K562 (cell line): Measurements from ENCODE around the gene FAM43B. TPM values are rescaled to one million over a fixed set of nuclear protein-coding genes. Genes with fewer than 3 reads are reported as not detected.

ENCODE experiments used
- ATAC-seq: fragments of 200-7000 bp; cut with Tn5 transposase; 3 replicates; pipeline ENCODE4 v1.9.1; 2020; ENCODE audit warnings: moderate library complexity
- BruUV-seq: library from RNA; stranded (reverse); fragments of 400-500 nt; replicated peaks from 2 replicates; lab custom pipeline; 2021; lab: Mats Ljungman, UMichigan
- CTCF ChIA-PET: fragments of 300-600 bp; formaldehyde crosslinking; extraction: SDS; loops from one replicate; lab custom pipeline; 2021; ENCODE audit warnings: low intra/inter-chr PET ratio; lab: Yijun Ruan, JAX
- POLR2A ChIA-PET: fragments of 300-600, 350-650 bp; sonication (Branson Sonifier 250); formaldehyde crosslinking; extraction: SDS; loops from one replicate; lab custom pipeline; 2021; ENCODE audit warnings: antibody characterized with exemption, inconsistent platforms; lab: Yijun Ruan, JAX
- DNase-seq, 4 experiments: peaks; one replicate each; pipeline versions ENCODE4 v3.0.0 to v3.0.0-alpha.2; 2011 to 2018; ENCODE audit warnings: low spot score in 3 of 4, mixed read lengths in 3 of 4; ENCODE audit errors: extremely low read depth in 1 of 4
- FAIRE-seq: peaks from 2 replicates; lab custom pipeline; 2011; peaks lifted over from hg19 to GRCh38; lab: Jason Lieb, UNC
- H2AFZ ChIP-seq: 2 replicates; pipeline ENCODE4 v1.6.0; 2011; ENCODE audit warnings: low read depth, low read length, control low read depth, inconsistent platforms
- H3K27ac ChIP-seq: fragments of 200-600 bp; 3 replicates; pipeline ENCODE4 v1.8.0; 2011; ENCODE audit warnings: low read depth, mild to moderate bottlenecking, control low read depth, inconsistent platforms, low read length, moderate library complexity, mixed read lengths; ENCODE audit errors: extremely low read depth
- H3K27me3 ChIP-seq, 2 experiments: fragments of 300-600 bp in 1 of 2; 2 replicates in 1 of 2; 3 replicates in 1 of 2; pipeline versions ENCODE4 v1.6.0 to v1.8.0; 2011; ENCODE audit warnings: inconsistent platforms in 2 of 2, low read length in 2 of 2, mild to moderate bottlenecking in 1 of 2, mixed read lengths in 1 of 2, moderate library complexity in 1 of 2; ENCODE audit not compliant: control insufficient read depth in 2 of 2, insufficient read depth in 2 of 2
- H3K36me3 ChIP-seq: fragments of 300-600 bp; 3 replicates; pipeline ENCODE4 v1.8.0; 2011; ENCODE audit warnings: mild to moderate bottlenecking, low read length, inconsistent platforms; ENCODE audit not compliant: control insufficient read depth, insufficient read depth
- H3K4me1 ChIP-seq, 2 experiments: fragments of 200-600 bp in 1 of 2; replicated peaks in 1 of 2; 2 replicates in 1 of 2; 3 replicates in 1 of 2; pipeline versions ENCODE4 v1.5.1 to v1.8.0; 2011; ENCODE audit warnings: inconsistent platforms in 2 of 2, low read length in 2 of 2, mild to moderate bottlenecking in 1 of 2, mixed read lengths in 1 of 2, moderate library complexity in 1 of 2; ENCODE audit not compliant: control insufficient read depth in 2 of 2, insufficient read depth in 2 of 2
- H3K4me2 ChIP-seq: 2 replicates; pipeline ENCODE4 v1.6.1; 2011; ENCODE audit warnings: low read length, control low read depth, inconsistent platforms, mixed read lengths; ENCODE audit not compliant: insufficient read depth
- H3K4me3 ChIP-seq: fragments of 200-600 bp; sonication (generic), shearing (Covaris generic); 2 replicates; pipeline ENCODE4 v1.5.1; 2016; ENCODE audit warnings: control low read depth, inconsistent platforms
- H3K79me2 ChIP-seq: fragments of 200-600 bp; 3 replicates; pipeline ENCODE4 v1.8.0; 2011; ENCODE audit warnings: low read length, inconsistent platforms; ENCODE audit not compliant: control insufficient read depth, insufficient read depth
- H3K9ac ChIP-seq, 2 experiments: 2 replicates each; pipeline versions ENCODE4 v1.6.0 to v1.6.1; 2011; ENCODE audit warnings: low read depth in 2 of 2, low read length in 2 of 2, control low read depth in 1 of 2, inconsistent platforms in 1 of 2, mild to moderate bottlenecking in 1 of 2, mixed read lengths in 1 of 2; ENCODE audit not compliant: insufficient read depth in 1 of 2
- H3K9me1 ChIP-seq: one replicate; pipeline ENCODE4 v1.6.0; 2011; ENCODE audit warnings: inconsistent platforms, mild to moderate bottlenecking, low read length, moderate library complexity; ENCODE audit not compliant: control insufficient read depth, insufficient read depth
- H3K9me3 ChIP-seq: replicated peaks from 2 replicates; pipeline ENCODE4 v1.5.1; 2011; ENCODE audit warnings: low read depth, low read length, inconsistent platforms; ENCODE audit not compliant: control insufficient read depth, insufficient read depth
- H4K20me1 ChIP-seq: replicated peaks from 2 replicates; pipeline ENCODE4 v1.6.1; 2011; ENCODE audit warnings: low read length, inconsistent platforms, mixed read lengths; ENCODE audit not compliant: control insufficient read depth, insufficient read depth
- CREBBP ChIP-seq: IDR thresholded peaks from one replicate; pipeline ENCODE4 v1.6.1; 2012; ENCODE audit warnings: low read depth, mild to moderate bottlenecking, control low read depth, inconsistent platforms, low read length
- DPF2 ChIP-seq: fragments of 450-650 bp; IDR thresholded peaks from 2 replicates; pipeline ENCODE4 v1.6.1; 2016
- ESRRA ChIP-seq: fragments of 450-650 bp; IDR thresholded peaks from 2 replicates; pipeline ENCODE4 v1.6.1; 2014; ENCODE audit warnings: low read depth, mild to moderate bottlenecking, moderate library complexity, borderline replicate concordance
- NFE2L1 ChIP-seq: fragments of 450-650 bp; IDR thresholded peaks from 2 replicates; pipeline ENCODE4 v1.6.1; 2016; ENCODE audit warnings: missing genetic modification characterization, low read depth, mild to moderate bottlenecking, missing compliant biosample characterization, moderate library complexity, borderline replicate concordance
- SMC3 ChIP-seq: conservative IDR thresholded peaks from 2 replicates; pipeline ENCODE4 v1.6.1; 2011; ENCODE audit warnings: low read depth, low read length, improper control_type of control experiment; ENCODE audit not compliant: insufficient read depth
- ZNF512 ChIP-seq: IDR thresholded peaks from 2 replicates; pipeline ENCODE4 v1.6.1; 2016; ENCODE audit warnings: missing genetic modification characterization, missing compliant biosample characterization
- ZNF57 ChIP-seq: fragments of 450-650 bp; formaldehyde crosslinking; IDR thresholded peaks from 2 replicates; pipeline ENCODE4 v1.4.0; 2020; ENCODE audit warnings: mild to moderate bottlenecking, moderate library complexity
- WGBS: fragments of 100-300 bp; shearing (Covaris generic); methylation state at CpG from one replicate; pipeline ENCODE4 v1.1.6; 2016; ENCODE audit warnings: low coverage, mixed read lengths; ENCODE audit not compliant: insufficient coverage; ENCODE audit errors: missing lambda C conversion rate; 5-methylcytosine and 5-hydroxymethylcytosine counted together
- in situ Hi-C: fragments of 300-500 bp; cut with MboI; formaldehyde crosslinking; loops from 4 replicates; pipeline ENCODE4 v1.15.0; 2018; ENCODE audit warnings: inconsistent platforms, mixed read lengths
- intact Hi-C: fragments of 100-400 bp; cut with micrococcal nuclease; formaldehyde crosslinking; loops from 2 replicates; pipeline ENCODE4 v1.14.2; 2022
- polyA plus RNA-seq, 8 experiments: library from polyadenylated mRNA; depleted of rRNA in 4 of 8; stranded (reverse) in 5 of 8; unstranded in 3 of 8; fragments of >200 nt; fragmentation: Nextera tagmentation in 2 of 8; fragmentation: Illumina TruSeq in 1 of 8; extraction: Ambion mirVana in 2 of 8; extraction: Trizol in 1 of 8; gene quantifications; 2 replicates each; pipeline versions ENCODE4 v1.2.1 to v1.2.3, GENCODE V29; 2011 to 2014; ENCODE audit warnings: inconsistent platforms in 1 of 8, missing spikeins in 1 of 8
- total RNA-seq, 7 experiments: library from RNA; depleted of rRNA in 6 of 7; stranded (reverse); fragments of >200 nt in 6 of 7; fragmentation: Illumina TruSeq in 2 of 7; extraction: Trizol in 2 of 7; gene quantifications; 2 replicates each; pipeline versions ENCODE4 v1.2.1 to v1.2.3, GENCODE V29; 2011 to 2021; ENCODE audit warnings: low replicate concordance in 1 of 7
- TF ChIP-seq, protein P1 (sequence below): fragments of 450-650 bp; IDR thresholded peaks from 2 replicates; pipeline ENCODE4 v1.6.1; 2016; ENCODE audit warnings: borderline replicate concordance

FAM43B gene
- total and polyA plus RNA-seq, 9 of the 15 experiments (the other 6 are each of a cell fraction or from before 2014, with no cell fraction given): not detected

- H4K20me1 ChIP-seq: no peaks in the 10 kb centered on the region; the same call in 1 of the 2 replicates
- ChIA-PET CTCF (no interaction called here), POLR2A (interaction anchor here (0.6 to 1.2 kb wide), 5 partner anchors 8 to 99 kb away, joined by 3 to 5 read pairs (median 3); no protein-coding TSS in a partner anchor)
- ATAC-seq (no peak), FAIRE-seq (no peak), DNase-seq (no peak)
- H3K9me3 ChIP-seq: no peaks in the 10 kb centered on the region
- BruUV-seq: no TSS peak
- no peak overlapping the region for H3K9ac ChIP-seq
- H2AFZ ChIP-seq: no peak overlapping the region
- 2% methylated on average over 12 of the region's 12 CpGs for WGBS
- TF ChIP-seq CREBBP (no peak), ESRRA (peak; percentile 44; the same call in 1 of the 2 replicates), DPF2 (no peak), ZNF57 (no peak), ZNF512 (tag) (no peak), SMC3 (no peak), NFE2L1 (tag) (no peak)
- TF ChIP-seq, protein P1, sequence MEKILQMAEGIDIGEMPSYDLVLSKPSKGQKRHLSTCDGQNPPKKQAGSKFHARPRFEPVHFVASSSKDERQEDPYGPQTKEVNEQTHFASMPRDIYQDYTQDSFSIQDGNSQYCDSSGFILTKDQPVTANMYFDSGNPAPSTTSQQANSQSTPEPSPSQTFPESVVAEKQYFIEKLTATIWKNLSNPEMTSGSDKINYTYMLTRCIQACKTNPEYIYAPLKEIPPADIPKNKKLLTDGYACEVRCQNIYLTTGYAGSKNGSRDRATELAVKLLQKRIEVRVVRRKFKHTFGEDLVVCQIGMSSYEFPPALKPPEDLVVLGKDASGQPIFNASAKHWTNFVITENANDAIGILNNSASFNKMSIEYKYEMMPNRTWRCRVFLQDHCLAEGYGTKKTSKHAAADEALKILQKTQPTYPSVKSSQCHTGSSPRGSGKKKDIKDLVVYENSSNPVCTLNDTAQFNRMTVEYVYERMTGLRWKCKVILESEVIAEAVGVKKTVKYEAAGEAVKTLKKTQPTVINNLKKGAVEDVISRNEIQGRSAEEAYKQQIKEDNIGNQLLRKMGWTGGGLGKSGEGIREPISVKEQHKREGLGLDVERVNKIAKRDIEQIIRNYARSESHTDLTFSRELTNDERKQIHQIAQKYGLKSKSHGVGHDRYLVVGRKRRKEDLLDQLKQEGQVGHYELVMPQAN: no peak
- no peak overlapping the region for H3K4me2 ChIP-seq
- H3K36me3 ChIP-seq: no peaks in the 10 kb centered on the region
- peaks cover 28 to 67% of the 10 kb centered on the region in 2 experiments for H3K27me3 ChIP-seq
- no peak overlapping the region for H3K27ac ChIP-seq
- H3K4me1 ChIP-seq: no peaks in the 10 kb centered on the region; a peak in 1 of 5 replicates
- H3K4me3 ChIP-seq: no peak overlapping the region
- no peaks in the 10 kb centered on the region for H3K79me2 ChIP-seq
- H3K9me1 ChIP-seq: no peaks in the 10 kb centered on the region
- in situ Hi-C loops: no loop called here
- intact Hi-C loops: no loop called here
Measured at GRCh38 chr1:20534659-20535417, 17.5 kb upstream of the FAM43B start.
